ENCODE results near the gene DOC2A.

Gene DOC2A

DNA sequence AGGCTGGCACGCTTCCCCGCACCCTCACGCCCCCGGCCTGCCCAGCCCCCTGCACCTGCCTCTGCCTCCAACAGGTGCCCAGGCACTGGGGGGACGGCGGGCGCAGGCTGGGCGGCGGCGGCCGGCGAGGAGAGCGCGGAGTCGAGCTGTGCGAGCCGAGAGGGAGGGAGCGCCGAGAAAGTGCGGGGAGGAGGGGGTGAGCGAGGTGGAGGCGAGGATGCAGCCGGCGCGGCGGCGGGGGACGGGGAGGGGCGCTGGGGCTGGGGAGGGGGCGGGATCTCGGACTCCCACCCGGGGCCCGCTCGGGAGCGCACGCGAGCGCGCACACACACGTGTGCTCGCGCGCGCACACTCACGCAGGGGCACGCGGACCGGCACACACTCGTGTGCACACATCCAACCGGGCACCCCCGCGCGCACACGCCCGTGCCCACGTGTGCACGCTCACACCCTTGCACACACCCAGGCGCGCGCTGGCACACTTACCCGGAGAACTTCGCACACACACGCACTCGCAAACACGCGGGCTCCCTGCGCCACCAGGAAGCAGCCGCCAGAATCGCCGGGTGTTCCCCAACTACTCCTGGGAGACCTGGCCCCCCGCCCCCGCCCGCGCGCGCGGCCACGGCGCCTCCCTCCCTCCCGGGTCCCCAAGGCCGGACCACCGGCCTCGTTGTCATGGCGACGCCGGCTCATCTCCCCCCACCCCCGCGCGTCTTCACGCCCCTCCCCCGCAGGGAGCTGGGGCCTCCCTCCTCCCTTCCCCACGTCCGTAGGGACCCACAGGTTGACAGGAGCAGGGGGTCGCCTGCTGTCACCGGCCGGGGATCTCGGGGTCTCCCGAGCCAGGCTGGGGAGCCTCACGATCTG, at the start of gene DOC2A:
TSS of gene DOC2A (minus strand) at position 184 of the 870 bp plus-strand sequence. CDS start 805 bp downstream, outside the sequence.
- Histone ChIP-seq H3K36me3 (peaks cover 5% of the 10 kb centered on the region), H3K9me3 (no peaks in the 10 kb centered on the region), H3K4me3 (ENCODE audit: low read depth in 1 of 2, low read length in 1 of 2) (peak within 1 kb of the TSS in 1 of 2 experiments; percentile 28), H3K27me3 (peaks cover 57% of the 10 kb centered on the region), H3K27ac (no peak within 1 kb of the TSS), H3K4me1 (ENCODE audit: control insufficient read depth in 1 of 2, insufficient read depth in 1 of 2, low read depth in 1 of 2, low read length in 1 of 2) (peaks cover 0 to 12% of the 10 kb centered on the region in 2 experiments)
- TF ChIP-seq, protein P1, sequence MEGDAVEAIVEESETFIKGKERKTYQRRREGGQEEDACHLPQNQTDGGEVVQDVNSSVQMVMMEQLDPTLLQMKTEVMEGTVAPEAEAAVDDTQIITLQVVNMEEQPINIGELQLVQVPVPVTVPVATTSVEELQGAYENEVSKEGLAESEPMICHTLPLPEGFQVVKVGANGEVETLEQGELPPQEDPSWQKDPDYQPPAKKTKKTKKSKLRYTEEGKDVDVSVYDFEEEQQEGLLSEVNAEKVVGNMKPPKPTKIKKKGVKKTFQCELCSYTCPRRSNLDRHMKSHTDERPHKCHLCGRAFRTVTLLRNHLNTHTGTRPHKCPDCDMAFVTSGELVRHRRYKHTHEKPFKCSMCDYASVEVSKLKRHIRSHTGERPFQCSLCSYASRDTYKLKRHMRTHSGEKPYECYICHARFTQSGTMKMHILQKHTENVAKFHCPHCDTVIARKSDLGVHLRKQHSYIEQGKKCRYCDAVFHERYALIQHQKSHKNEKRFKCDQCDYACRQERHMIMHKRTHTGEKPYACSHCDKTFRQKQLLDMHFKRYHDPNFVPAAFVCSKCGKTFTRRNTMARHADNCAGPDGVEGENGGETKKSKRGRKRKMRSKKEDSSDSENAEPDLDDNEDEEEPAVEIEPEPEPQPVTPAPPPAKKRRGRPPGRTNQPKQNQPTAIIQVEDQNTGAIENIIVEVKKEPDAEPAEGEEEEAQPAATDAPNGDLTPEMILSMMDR (IDR thresholded peaks at IDR 0.05): no peak

DNA sequence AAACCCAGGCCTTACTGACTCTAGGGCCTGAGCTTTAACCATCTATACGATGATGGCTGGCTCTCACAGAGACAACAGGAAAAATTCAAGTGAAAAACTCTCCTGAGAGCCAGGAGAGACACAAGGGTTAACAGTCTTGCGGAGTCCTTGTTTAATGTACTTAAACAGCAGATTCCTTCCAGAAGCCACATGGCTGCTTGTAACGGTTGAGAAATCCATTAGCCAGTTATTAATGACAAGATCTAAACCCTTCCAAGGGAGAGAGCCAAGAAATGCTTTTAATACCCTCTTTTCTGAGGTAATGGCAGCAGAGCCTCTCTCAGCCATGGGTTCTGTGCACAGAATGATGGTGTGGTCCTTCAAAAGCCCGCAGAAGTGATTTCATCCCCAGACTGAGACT, 49.5 kb upstream of the DOC2A start:
- no peaks in the 10 kb centered on the region for H3K36me3 ChIP-seq
- H3K27me3 ChIP-seq: no peaks in the 10 kb centered on the region
- peaks cover 23% of the 10 kb centered on the region in 2 experiments for H3K4me1 ChIP-seq (ENCODE audit: control insufficient read depth in 1 of 2, insufficient read depth in 1 of 2, low read depth in 1 of 2, low read length in 1 of 2)
- no peak overlapping the region for H3K27ac ChIP-seq
- H3K4me3 ChIP-seq (ENCODE audit: low read depth in 1 of 2, low read length in 1 of 2): no peak overlapping the region
- no peaks in the 10 kb centered on the region for H3K9me3 ChIP-seq
- TF ChIP-seq, protein P1 (IDR thresholded peaks at IDR 0.05): no peak

GRCh38 chr16:30054959-30055553, 44.2 kb upstream of the DOC2A start:
- H3K4me1 ChIP-seq (ENCODE audit: control insufficient read depth in 1 of 2, insufficient read depth in 1 of 2, low read depth in 1 of 2, low read length in 1 of 2): peaks cover 10 to 16% of the 10 kb centered on the region in 2 experiments
- TF ChIP-seq, protein P1 (IDR thresholded peaks at IDR 0.05): no peak
- H3K27me3 ChIP-seq: no peaks in the 10 kb centered on the region
- H3K27ac ChIP-seq: no peak overlapping the region
- H3K36me3 ChIP-seq: no peaks in the 10 kb centered on the region
- no peak overlapping the region for H3K4me3 ChIP-seq (ENCODE audit: low read depth in 1 of 2, low read length in 1 of 2)
- H3K9me3 ChIP-seq: no peaks in the 10 kb centered on the region

GRCh38 chr16:30054451-30054850, 43.6 kb upstream of the DOC2A start:
- Histone ChIP-seq H3K36me3 (no peaks in the 10 kb centered on the region), H3K27ac (no peak overlapping the region), H3K27me3 (no peaks in the 10 kb centered on the region), H3K4me1 (ENCODE audit: control insufficient read depth in 1 of 2, insufficient read depth in 1 of 2, low read depth in 1 of 2, low read length in 1 of 2) (peaks cover 10 to 16% of the 10 kb centered on the region in 2 experiments), H3K4me3 (ENCODE audit: low read depth in 1 of 2, low read length in 1 of 2) (no peak overlapping the region), H3K9me3 (no peaks in the 10 kb centered on the region)
- TF ChIP-seq, protein P1 (IDR thresholded peaks at IDR 0.05): no peak

DNA sequence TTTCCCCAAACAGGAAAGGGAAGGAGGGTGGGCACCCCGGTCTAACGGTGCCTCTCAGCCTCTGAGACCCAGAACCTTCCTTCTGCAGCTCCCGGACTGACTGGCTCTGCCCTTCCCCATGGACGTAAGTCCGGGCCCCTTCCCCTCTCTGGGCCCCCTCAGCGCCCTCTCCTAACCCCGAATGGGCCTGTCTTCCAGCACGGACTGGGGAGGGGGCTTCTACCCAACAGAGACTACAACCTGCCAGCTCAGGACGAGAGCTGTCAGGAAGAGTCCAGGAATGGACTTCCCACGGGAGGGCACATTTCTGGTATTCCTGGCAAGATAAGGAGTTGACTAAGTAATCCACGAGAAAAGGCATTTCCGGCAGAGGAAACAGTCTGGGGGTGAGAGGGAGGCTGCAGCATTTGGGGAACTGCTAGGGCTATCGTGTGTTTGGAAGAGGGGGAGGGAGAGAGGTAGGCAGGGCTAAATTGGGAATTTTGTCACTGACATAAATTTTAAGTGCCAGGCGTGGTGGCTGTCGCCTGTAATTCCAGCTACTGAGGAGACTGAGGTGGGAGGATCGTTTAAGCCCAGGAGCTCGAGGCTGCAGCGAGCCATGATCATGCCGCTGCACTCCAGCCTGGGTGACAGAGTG, 42.7 kb upstream of the DOC2A start:
- Histone ChIP-seq H3K36me3 (no peaks in the 10 kb centered on the region), H3K9me3 (no peaks in the 10 kb centered on the region), H3K27me3 (no peaks in the 10 kb centered on the region), H3K27ac (peak overlapping the region; percentile 60), H3K4me1 (ENCODE audit: control insufficient read depth in 1 of 2, insufficient read depth in 1 of 2, low read depth in 1 of 2, low read length in 1 of 2) (peaks cover 10 to 16% of the 10 kb centered on the region in 2 experiments), H3K4me3 (ENCODE audit: low read depth in 1 of 2, low read length in 1 of 2) (peak overlapping the region; percentile 72 to 74)
- TF ChIP-seq, protein P1 (IDR thresholded peaks at IDR 0.05): no peak

Data from neutrophil (primary cell).